ENCODE data around the gene CCNL2.
"Not testable (repeated sequence)": the region's sequence is repeated elsewhere in the genome, so short reads cannot be mapped to it uniquely, and the experiment has no call there.

DNA sequence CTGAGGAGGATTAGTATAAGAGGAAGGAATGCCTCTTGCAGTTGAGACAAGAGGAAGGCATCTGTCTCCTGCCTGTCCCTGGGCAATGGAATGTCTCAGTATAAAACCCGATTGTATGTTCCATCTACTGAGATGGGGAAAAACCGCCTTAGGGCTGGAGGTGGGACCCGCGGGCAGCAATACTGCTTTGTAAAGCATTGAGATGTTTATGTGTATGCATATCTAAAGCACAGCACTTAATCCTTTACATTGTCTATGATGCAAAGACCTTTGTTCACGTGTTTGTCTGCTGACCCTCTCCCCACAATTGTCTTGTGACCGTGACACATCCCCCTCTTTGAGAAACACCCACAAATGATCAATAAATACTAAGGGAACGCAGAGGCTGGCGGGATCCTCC is 11.1 kb upstream of the CCNL2 start:
- TF ChIP-seq, protein P1, sequence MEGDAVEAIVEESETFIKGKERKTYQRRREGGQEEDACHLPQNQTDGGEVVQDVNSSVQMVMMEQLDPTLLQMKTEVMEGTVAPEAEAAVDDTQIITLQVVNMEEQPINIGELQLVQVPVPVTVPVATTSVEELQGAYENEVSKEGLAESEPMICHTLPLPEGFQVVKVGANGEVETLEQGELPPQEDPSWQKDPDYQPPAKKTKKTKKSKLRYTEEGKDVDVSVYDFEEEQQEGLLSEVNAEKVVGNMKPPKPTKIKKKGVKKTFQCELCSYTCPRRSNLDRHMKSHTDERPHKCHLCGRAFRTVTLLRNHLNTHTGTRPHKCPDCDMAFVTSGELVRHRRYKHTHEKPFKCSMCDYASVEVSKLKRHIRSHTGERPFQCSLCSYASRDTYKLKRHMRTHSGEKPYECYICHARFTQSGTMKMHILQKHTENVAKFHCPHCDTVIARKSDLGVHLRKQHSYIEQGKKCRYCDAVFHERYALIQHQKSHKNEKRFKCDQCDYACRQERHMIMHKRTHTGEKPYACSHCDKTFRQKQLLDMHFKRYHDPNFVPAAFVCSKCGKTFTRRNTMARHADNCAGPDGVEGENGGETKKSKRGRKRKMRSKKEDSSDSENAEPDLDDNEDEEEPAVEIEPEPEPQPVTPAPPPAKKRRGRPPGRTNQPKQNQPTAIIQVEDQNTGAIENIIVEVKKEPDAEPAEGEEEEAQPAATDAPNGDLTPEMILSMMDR (conservative IDR thresholded peaks at IDR 0.05; ENCODE audit: low read length): not testable (repeated sequence)
- not testable (repeated sequence) for TF ChIP-seq EZH2phosphoT487 (IDR thresholded peaks at IDR 0.05; ENCODE audit: borderline replicate concordance)
